Endothelial cell of umbilical vein (primary cell): ENCODE data around the gene ACAT2. TPM values are rescaled to one million over a fixed set of nuclear protein-coding genes. Genes with fewer than 3 reads are reported as not detected.

Experiments
- BruUV-seq: library from RNA; stranded (reverse); fragments of 400-500 nt; replicated peaks from 2 replicates; lab custom pipeline; 2021; lab: Mats Ljungman, UMichigan
- CTCF ChIA-PET: fragments of 300-600, 350-600 bp; sonication (Branson Sonifier 250); formaldehyde crosslinking; loops from one replicate; lab custom pipeline; 2021; ENCODE audit warnings: antibody characterized with exemption, inconsistent platforms; lab: Charles Lee
- POLR2A ChIA-PET: fragments of 300-600, 350-600 bp; sonication (Branson Sonifier 250); formaldehyde crosslinking; loops from one replicate; lab custom pipeline; 2021; ENCODE audit warnings: antibody characterized with exemption, inconsistent platforms; lab: Charles Lee
- DNase-seq: peaks from one replicate; pipeline ENCODE4 v3.0.0-alpha.2; 2011; ENCODE audit warnings: low read depth, low spot score
- FAIRE-seq: peaks from 2 replicates; lab custom pipeline; 2011; peaks lifted over from hg19 to GRCh38; lab: Jason Lieb, UNC
- H2AFZ ChIP-seq: 2 replicates; pipeline ENCODE4 v1.6.0; 2012; ENCODE audit warnings: low read depth, low read length, control low read depth, inconsistent platforms
- H3K27ac ChIP-seq: 2 replicates; pipeline ENCODE4 v1.5.1; 2011; ENCODE audit warnings: low read depth, mild to moderate bottlenecking, control low read depth, low read length, moderate library complexity; ENCODE audit not compliant: insufficient read depth
- H3K27me3 ChIP-seq, 2 experiments: 2 replicates each; pipeline versions ENCODE4 v1.6.0 to v1.6.1; 2011; ENCODE audit warnings: low read length in 2 of 2, mixed read lengths in 1 of 2; ENCODE audit not compliant: control insufficient read depth in 2 of 2, insufficient read depth in 2 of 2
- H3K36me3 ChIP-seq, 2 experiments: 2 replicates in 1 of 2; 3 replicates in 1 of 2; pipeline ENCODE4 v1.5.1; 2011; ENCODE audit warnings: low read length in 2 of 2, mild to moderate bottlenecking in 1 of 2, moderate library complexity in 1 of 2; ENCODE audit not compliant: control insufficient read depth in 2 of 2, insufficient read depth in 2 of 2; ENCODE audit errors: extremely low read depth in 1 of 2
- H3K4me1 ChIP-seq: 3 replicates; pipeline ENCODE4 v1.5.1; 2011; ENCODE audit warnings: mild to moderate bottlenecking, low read length; ENCODE audit not compliant: control insufficient read depth, insufficient read depth; ENCODE audit errors: extremely low read depth
- H3K4me2 ChIP-seq: 2 replicates; pipeline ENCODE4 v1.6.1; 2011; ENCODE audit warnings: low read length, control low read depth, mixed read lengths; ENCODE audit not compliant: insufficient read depth
- H3K4me3 ChIP-seq, 3 experiments: fragments of 200-600 bp in 1 of 3; sonication (generic), shearing (Covaris generic) in 1 of 3; replicated peaks in 1 of 3; 2 replicates each; pipeline ENCODE4 v1.5.1; 2011 to 2016; ENCODE audit warnings: control low read depth in 3 of 3, low read length in 3 of 3, mild to moderate bottlenecking in 2 of 3, inconsistent platforms in 1 of 3, low read depth in 1 of 3, moderate library complexity in 1 of 3; ENCODE audit not compliant: insufficient read depth in 1 of 3
- H3K79me2 ChIP-seq: 2 replicates; pipeline ENCODE4 v1.6.0; 2012; ENCODE audit warnings: low read length, inconsistent platforms; ENCODE audit not compliant: control insufficient read depth, insufficient read depth
- H3K9ac ChIP-seq: replicated peaks from 2 replicates; pipeline ENCODE3; 2011; ENCODE audit warnings: low read length, control low read depth; ENCODE audit not compliant: insufficient read depth; ENCODE audit errors: extremely low read depth
- H3K9me1 ChIP-seq: replicated peaks from 3 replicates; pipeline ENCODE4 v1.6.0; 2011; ENCODE audit warnings: mild to moderate bottlenecking, low read length; ENCODE audit not compliant: control insufficient read depth, insufficient read depth; ENCODE audit errors: extremely low read depth
- H3K9me3 ChIP-seq: replicated peaks from 2 replicates; pipeline ENCODE4 v1.5.1; 2012; ENCODE audit warnings: low read length, inconsistent platforms; ENCODE audit not compliant: control insufficient read depth, insufficient read depth
- H4K20me1 ChIP-seq: replicated peaks from 2 replicates; pipeline ENCODE3; 2011; ENCODE audit warnings: mild to moderate bottlenecking, low read length; ENCODE audit not compliant: control insufficient read depth, insufficient read depth; ENCODE audit errors: extremely low read depth
- CTCF ChIP-seq, 2 donors: IDR thresholded peaks; 1 replicate in 1 of 2; 2 replicates in 1 of 2; pipeline ENCODE4 v1.5.1; 2011; ENCODE audit warnings: low read length in 2 of 2, mild to moderate bottlenecking in 2 of 2, moderate library complexity in 2 of 2, control low read depth in 1 of 2, inconsistent platforms in 1 of 2, low read depth in 1 of 2; ENCODE audit not compliant: insufficient read depth in 1 of 2; ENCODE audit errors: extremely low read depth in 1 of 2
- EZH2 ChIP-seq: IDR thresholded peaks from 2 replicates; pipeline ENCODE4 v1.6.1; 2012; ENCODE audit warnings: borderline replicate concordance, low read depth, mild to moderate bottlenecking, moderate library complexity, low read length, inconsistent platforms; ENCODE audit not compliant: severe bottlenecking
- FOS ChIP-seq: IDR thresholded peaks from 2 replicates; pipeline ENCODE4 v1.6.1; 2011; ENCODE audit warnings: mild to moderate bottlenecking, low read length, moderate library complexity, borderline replicate concordance; ENCODE audit not compliant: insufficient read depth
- GATA2 ChIP-seq: IDR thresholded peaks from 2 replicates; pipeline ENCODE4 v1.7.0; 2011; ENCODE audit warnings: low read depth, mild to moderate bottlenecking, moderate library complexity, mixed read lengths, low read length; ENCODE audit not compliant: insufficient read length, insufficient read depth
- JUN ChIP-seq: IDR thresholded peaks from 2 replicates; pipeline ENCODE4 v1.6.1; 2011; ENCODE audit warnings: borderline replicate concordance, low read depth; ENCODE audit not compliant: insufficient read length, insufficient read depth
- MAX ChIP-seq: IDR thresholded peaks from 2 replicates; pipeline ENCODE4 v1.6.1; 2011; ENCODE audit not compliant: insufficient read depth, insufficient read length
- MYC ChIP-seq: IDR thresholded peaks from one replicate; pipeline ENCODE4 v1.6.1; 2011; ENCODE audit warnings: mild to moderate bottlenecking, low read depth, low read length
- POLR2A ChIP-seq: IDR thresholded peaks from 2 replicates; pipeline ENCODE4 v1.6.1; 2012; ENCODE audit warnings: low read depth, mild to moderate bottlenecking, control low read depth, low read length
- POLR2AphosphoS5 ChIP-seq: IDR thresholded peaks from 2 replicates; pipeline ENCODE4 v1.6.1; 2012; ENCODE audit warnings: low read depth, mild to moderate bottlenecking, control low read depth, low read length, moderate library complexity; ENCODE audit not compliant: insufficient read depth
- dilution Hi-C: fragments of 300-500 bp; cut with MboI; formaldehyde crosslinking; loops from one replicate; pipeline ENCODE4 v1.15.0; 2019; ENCODE audit warnings: low sequenced_read_pairs; ENCODE audit not compliant: extremely low pct_ligation_motif_present
- intact Hi-C: fragments of 100-400 bp; cut with micrococcal nuclease; formaldehyde crosslinking; loops from one replicate; pipeline ENCODE4 v1.10.0; 2022
- polyA plus RNA-seq, 4 experiments: library from polyadenylated mRNA; depleted of rRNA in 3 of 4; stranded (reverse) in 3 of 4; unstranded in 1 of 4; fragments of >200 nt; gene quantifications; 2 replicates each; pipeline versions ENCODE4 v1.2.1 to v1.2.3, GENCODE V29; 2011 to 2012; ENCODE audit warnings: missing spikeins in 1 of 4
- total RNA-seq: library from RNA; stranded (reverse); gene quantifications from 2 replicates; pipeline ENCODE4 v1.2.3, GENCODE V29; 2021

The ACAT2 gene
- total and polyA plus RNA-seq, 2 donors (not counting 3 experiments of a cell fraction or from before 2014, with no cell fraction given): 44.6 to 114 TPM

- peaks cover 2% of the 10 kb centered on the region for H4K20me1 ChIP-seq
- POLR2A ChIA-PET: interaction anchor here (0.5 to 2.9 kb wide), 5 partner anchors 8 to 61 kb away, joined by 3 to 21 read pairs (median 7); partner anchors contain the start of genes ACAT2 and WTAP
- FAIRE-seq (peak; percentile 82), DNase-seq (peak; percentile 44)
- dilution Hi-C loops: no loop called here
- TF ChIP-seq JUN (no peak), POLR2A (no peak), POLR2AphosphoS5 (no peak), MYC (no peak), GATA2 (no peak), EZH2 (no peak), CTCF (IDR thresholded peaks at IDR 0.05; ENCODE audit: extremely low read depth in 1 of 2, insufficient read depth in 1 of 2, low read depth in 1 of 2, low read length in 2 of 2) (no peak), FOS (no peak), MAX (no peak)
- H3K9me3 ChIP-seq: no peaks in the 10 kb centered on the region
- peaks cover 82% of the 10 kb centered on the region for H3K79me2 ChIP-seq
- H3K4me2 ChIP-seq: peak overlapping the region; percentile 89
- H3K27me3 ChIP-seq: no peaks in the 10 kb centered on the region
- peak overlapping the region; percentile 62 for H3K27ac ChIP-seq
- H3K4me1 ChIP-seq: peaks cover 27% of the 10 kb centered on the region
- CTCF ChIA-PET: interaction anchor here (0.9 to 2.4 kb wide), 4 partner anchors 12 to 667 kb away, joined by 3 to 7 read pairs (median 4); partner anchors contain the start of gene ACAT2
- H3K9ac ChIP-seq: peak overlapping the region; percentile 87
- intact Hi-C loops: loop anchor here (1.0 to 5.0 kb wide), 4 partner anchors 27 to 193 kb away; partner anchors contain the start of genes ACAT2 and WTAP
- no peaks in the 10 kb centered on the region for H3K9me1 ChIP-seq
- no peak overlapping the region for H2AFZ ChIP-seq
- H3K4me3 ChIP-seq: peak overlapping the region; percentile 42 to 95 (median 64)
- BruUV-seq: TSS peak; percentile 42
- H3K36me3 ChIP-seq: peaks cover 9 to 10% of the 10 kb centered on the region in 2 experiments
Measured at GRCh38 chr6:159788753-159789376, 27.0 kb downstream of the ACAT2 start.
